H9 (cell line): Measurements from ENCODE around the gene CHN2. TPM values are rescaled to one million over a fixed set of nuclear protein-coding genes. Genes with fewer than 3 reads are reported as not detected.

ENCODE experiments used
- DNase-seq: peaks from one replicate; pipeline ENCODE4 v3.0.0-alpha.2; 2017
- H2AFZ ChIP-seq: one replicate; pipeline ENCODE4 v1.6.1; 2013; ENCODE audit warnings: mild to moderate bottlenecking, low read length, control low read depth, moderate library complexity
- H2AK5ac ChIP-seq: 2 replicates; pipeline ENCODE4 v1.6.1; 2013; ENCODE audit warnings: low read length, control low read depth, mixed read lengths; ENCODE audit not compliant: insufficient read length
- H2BK120ac ChIP-seq: one replicate; pipeline ENCODE4 v1.6.1; 2013; ENCODE audit warnings: low read depth, mild to moderate bottlenecking, low read length, control low read depth, inconsistent platforms; ENCODE audit not compliant: poor library complexity, severe bottlenecking
- H2BK12ac ChIP-seq: 2 replicates; pipeline ENCODE4 v1.6.1; 2013; ENCODE audit warnings: low read length, control low read depth, mixed read lengths, low read depth; ENCODE audit not compliant: insufficient read length
- H2BK15ac ChIP-seq: 2 replicates; pipeline ENCODE4 v1.6.1; 2013; ENCODE audit warnings: low read depth, low read length, control low read depth
- H2BK20ac ChIP-seq: one replicate; pipeline ENCODE4 v1.6.1; 2013; ENCODE audit warnings: low read depth, mild to moderate bottlenecking, low read length, control low read depth, inconsistent platforms; ENCODE audit not compliant: poor library complexity, severe bottlenecking
- H2BK5ac ChIP-seq: 2 replicates; pipeline ENCODE4 v1.6.1; 2013; ENCODE audit warnings: low read length, control low read depth, mixed read lengths; ENCODE audit not compliant: insufficient read length
- H3K14ac ChIP-seq: 2 replicates; pipeline ENCODE4 v1.6.1; 2013; ENCODE audit warnings: low read length, control low read depth; ENCODE audit not compliant: insufficient read depth
- H3K18ac ChIP-seq: 2 replicates; pipeline ENCODE4 v1.6.1; 2013; ENCODE audit warnings: low read depth, mild to moderate bottlenecking, mixed read lengths, low read length, control low read depth; ENCODE audit not compliant: insufficient read length
- H3K23ac ChIP-seq: 2 replicates; pipeline ENCODE4 v1.6.1; 2013; ENCODE audit warnings: low read length, control low read depth, mixed read lengths, low read depth; ENCODE audit not compliant: insufficient read length
- H3K23me2 ChIP-seq: 2 replicates; pipeline ENCODE4 v1.6.1; 2013; ENCODE audit warnings: low read depth, mild to moderate bottlenecking, mixed read lengths, low read length, control low read depth; ENCODE audit not compliant: insufficient read length, poor library complexity, severe bottlenecking
- H3K27ac ChIP-seq: 2 replicates; pipeline ENCODE4 v1.5.1; 2013; ENCODE audit warnings: low read length, control low read depth, mixed read lengths, low read depth; ENCODE audit not compliant: insufficient read length
- H3K27me3 ChIP-seq: 2 replicates; pipeline ENCODE4 v1.6.1; 2013; ENCODE audit warnings: low read length, control low read depth, inconsistent platforms; ENCODE audit not compliant: insufficient read depth
- H3K4ac ChIP-seq: 2 replicates; pipeline ENCODE4 v1.6.1; 2013; ENCODE audit warnings: low read depth, mild to moderate bottlenecking, control low read depth, inconsistent platforms, low read length, moderate library complexity
- H3K4me1 ChIP-seq: 2 replicates; pipeline ENCODE4 v1.6.1; 2013; ENCODE audit warnings: low read length, control low read depth, inconsistent platforms; ENCODE audit not compliant: insufficient read depth
- H3K4me2 ChIP-seq: 2 replicates; pipeline ENCODE4 v1.6.1; 2013; ENCODE audit warnings: low read length, control low read depth, mixed read lengths; ENCODE audit not compliant: insufficient read length, insufficient read depth
- H3K56ac ChIP-seq: 2 replicates; pipeline ENCODE4 v1.6.1; 2013; ENCODE audit warnings: low read depth, mild to moderate bottlenecking, mixed read lengths, low read length, control low read depth; ENCODE audit not compliant: insufficient read length
- H3K79me1 ChIP-seq: 2 replicates; pipeline ENCODE4 v1.6.1; 2013; ENCODE audit warnings: low read depth, mild to moderate bottlenecking, moderate library complexity, low read length, control low read depth, inconsistent platforms; ENCODE audit not compliant: insufficient read depth, poor library complexity, severe bottlenecking
- H3K79me2 ChIP-seq: 2 replicates; pipeline ENCODE4 v1.6.1; 2013; ENCODE audit warnings: low read length, control low read depth, inconsistent platforms; ENCODE audit not compliant: insufficient read depth
- H3K9ac ChIP-seq: 2 replicates; pipeline ENCODE4 v1.6.1; 2013; ENCODE audit warnings: low read length, control low read depth, mixed read lengths; ENCODE audit not compliant: insufficient read length; ENCODE audit errors: extremely low read depth
- H3K9me3 ChIP-seq: one replicate; pipeline ENCODE4 v1.6.1; 2013; ENCODE audit warnings: low read depth, low read length, inconsistent platforms; ENCODE audit not compliant: control insufficient read depth
- H3T11ph ChIP-seq: one replicate; pipeline ENCODE4 v1.6.1; 2013; ENCODE audit warnings: mild to moderate bottlenecking, low read length, control low read depth, inconsistent platforms
- H4K20me1 ChIP-seq: one replicate; pipeline ENCODE4 v1.6.1; 2013; ENCODE audit not compliant: control insufficient read depth, insufficient read length, insufficient read depth
- H4K5ac ChIP-seq: 2 replicates; pipeline ENCODE4 v1.6.1; 2013; ENCODE audit warnings: low read depth, mild to moderate bottlenecking, mixed read lengths, low read length, control low read depth; ENCODE audit not compliant: insufficient read length
- H4K8ac ChIP-seq: replicated peaks from 2 replicates; pipeline ENCODE4 v1.6.1; 2013; ENCODE audit warnings: low read length, control low read depth, mixed read lengths, low read depth; ENCODE audit not compliant: insufficient read length
- H4K91ac ChIP-seq: 2 replicates; pipeline ENCODE4 v1.6.1; 2013; ENCODE audit warnings: low read depth, mild to moderate bottlenecking, moderate library complexity, mixed read lengths, low read length, control low read depth; ENCODE audit not compliant: insufficient read length
- H3K27ac Mint-ChIP-seq, 3 experiments: 2 replicates in 2 of 3; 3 replicates in 1 of 3; pipeline ENCODE4 v1.8.0; 2020 to 2021; ENCODE audit warnings: mixed read lengths in 3 of 3, mild to moderate bottlenecking in 1 of 3, moderate library complexity in 1 of 3
- H3K27me3 Mint-ChIP-seq: 2 replicates; pipeline ENCODE4 v1.8.0; 2021; ENCODE audit warnings: low read depth, mild to moderate bottlenecking, moderate library complexity, mixed read lengths
- H3K36me3 Mint-ChIP-seq, 3 experiments: 2 replicates in 2 of 3; 3 replicates in 1 of 3; pipeline ENCODE4 v1.8.0; 2020 to 2021; ENCODE audit warnings: low read depth in 3 of 3, mixed read lengths in 3 of 3; ENCODE audit not compliant: insufficient read depth in 1 of 3
- H3K4me1 Mint-ChIP-seq, 2 experiments: 2 replicates each; pipeline ENCODE4 v1.8.0; 2020; ENCODE audit warnings: mixed read lengths in 2 of 2
- H3K4me3 Mint-ChIP-seq, 2 experiments: 2 replicates in 1 of 2; 3 replicates in 1 of 2; pipeline ENCODE4 v1.8.0; 2020 to 2021; ENCODE audit warnings: mild to moderate bottlenecking in 2 of 2, mixed read lengths in 2 of 2, moderate library complexity in 1 of 2
- H3K9me3 Mint-ChIP-seq, 2 experiments: 2 replicates in 1 of 2; 3 replicates in 1 of 2; pipeline ENCODE4 v1.8.0; 2020; ENCODE audit warnings: mild to moderate bottlenecking in 2 of 2, mixed read lengths in 2 of 2, moderate library complexity in 1 of 2
- CTCF ChIP-seq: fragments of 200-600 bp; sonication (generic); conservative IDR thresholded peaks from 3 replicates; pipeline ENCODE4 v1.8.0; 2021; ENCODE audit warnings: antibody characterized with exemption, mild to moderate bottlenecking
- WGBS: extraction: QIAGEN DNeasy Blood & Tissue Kit; methylation state at CpG from one replicate; pipeline ENCODE4 v1.1.7; 2013; ENCODE audit warnings: missing lambda C conversion rate, low lambda C conversion rate, mixed read lengths; ENCODE audit not compliant: insufficient read length; ENCODE audit errors: extremely low coverage; 5-methylcytosine and 5-hydroxymethylcytosine counted together
- total RNA-seq: library from RNA; stranded (reverse); gene quantifications from 2 replicates; pipeline ENCODE4 v1.2.1, GENCODE V29; 2021

Gene CHN2
- total RNA-seq, 1 experiment from 2014 or later = 3.3 TPM

- no peaks in the 10 kb centered on the region for H3K27me3 Mint-ChIP-seq
- Histone ChIP-seq H2AFZ (no peak overlapping the region), H3K9me3 (no peaks in the 10 kb centered on the region), H3K56ac (no peak overlapping the region), H3K4me2 (no peak overlapping the region), H3K79me1 (no peaks in the 10 kb centered on the region), H2BK5ac (no peak overlapping the region), H3T11ph (no peak overlapping the region), H4K8ac (no peak overlapping the region), H2BK12ac (no peak overlapping the region), H3K18ac (no peak overlapping the region), H3K4ac (no peak overlapping the region), H4K91ac (no peak overlapping the region), H3K27ac (no peak overlapping the region), H2BK20ac (no peak overlapping the region), H3K27me3 (no peaks in the 10 kb centered on the region), H2BK15ac (no peak overlapping the region), H3K14ac (no peak overlapping the region), H4K5ac (no peak overlapping the region), H2AK5ac (no peak overlapping the region), H3K23ac (no peak overlapping the region), H4K20me1 (no peaks in the 10 kb centered on the region), H2BK120ac (no peak overlapping the region), H3K79me2 (no peaks in the 10 kb centered on the region), H3K9ac (no peak overlapping the region), H3K23me2 (no peaks in the 10 kb centered on the region), H3K4me1 (0 out of 2 replicates have a peak, but pooled peaks cover 3% of the 10 kb centered on the region)
- no peaks in the 10 kb centered on the region; a peak in 1 of 5 replicates for H3K9me3 Mint-ChIP-seq
- no peak for DNase-seq
- WGBS = no CpG with 5 or more reads among the region's 8 CpGs
- H3K27ac Mint-ChIP-seq = no peak overlapping the region
- TF ChIP-seq CTCF = no peak
- no peaks in the 10 kb centered on the region; a peak in 1 of 7 replicates for H3K36me3 Mint-ChIP-seq
- H3K4me1 Mint-ChIP-seq = peaks cover 3 to 5% of the 10 kb centered on the region in 2 experiments
- H3K4me3 Mint-ChIP-seq = no peak overlapping the region
Measured at GRCh38 chr7:29248713-29249382, 54.3 kb downstream of the CHN2 start.
